ENCODE measurements around the gene THSD4.

GRCh38 chr15:71505962-71506361 lies 390.7 kb downstream of the THSD4 start:
- TF ChIP-seq CTCF (IDR thresholded peaks at IDR 0.05; ENCODE audit: low read length) (no peak), EZH2 (optimal IDR thresholded peaks at IDR 0.05; ENCODE audit: low read depth, low read length) (no peak)

Data from MM.1S (cell line).